ENCODE results near the gene NLGN1. TPM values are rescaled to one million over a fixed set of nuclear protein-coding genes. Genes with fewer than 3 reads are reported as not detected.

The NLGN1 gene
- total RNA-seq, 1 experiment from 2014 or later: 5.2 TPM

DNA sequence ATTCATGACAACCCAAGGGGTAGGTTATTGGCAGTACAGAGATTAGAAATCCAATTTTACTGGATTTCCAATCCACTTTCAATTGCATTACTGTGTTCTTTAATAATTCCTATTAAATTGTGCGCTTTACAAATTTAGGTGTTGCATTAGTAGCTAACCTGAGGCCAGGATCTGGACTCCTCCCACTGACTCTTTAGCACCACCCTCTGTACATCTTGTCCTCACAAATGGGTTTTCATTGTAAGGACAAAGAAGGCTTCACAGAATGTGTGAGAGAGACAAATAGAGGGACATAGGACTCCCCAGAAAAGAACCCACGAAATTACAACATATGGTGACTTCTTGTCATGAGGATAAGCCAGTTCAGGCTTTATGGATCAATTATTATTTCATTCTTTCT is 818.5 kb downstream of the NLGN1 start:
- no peak for DNase-seq
- TF ChIP-seq, protein P1, sequence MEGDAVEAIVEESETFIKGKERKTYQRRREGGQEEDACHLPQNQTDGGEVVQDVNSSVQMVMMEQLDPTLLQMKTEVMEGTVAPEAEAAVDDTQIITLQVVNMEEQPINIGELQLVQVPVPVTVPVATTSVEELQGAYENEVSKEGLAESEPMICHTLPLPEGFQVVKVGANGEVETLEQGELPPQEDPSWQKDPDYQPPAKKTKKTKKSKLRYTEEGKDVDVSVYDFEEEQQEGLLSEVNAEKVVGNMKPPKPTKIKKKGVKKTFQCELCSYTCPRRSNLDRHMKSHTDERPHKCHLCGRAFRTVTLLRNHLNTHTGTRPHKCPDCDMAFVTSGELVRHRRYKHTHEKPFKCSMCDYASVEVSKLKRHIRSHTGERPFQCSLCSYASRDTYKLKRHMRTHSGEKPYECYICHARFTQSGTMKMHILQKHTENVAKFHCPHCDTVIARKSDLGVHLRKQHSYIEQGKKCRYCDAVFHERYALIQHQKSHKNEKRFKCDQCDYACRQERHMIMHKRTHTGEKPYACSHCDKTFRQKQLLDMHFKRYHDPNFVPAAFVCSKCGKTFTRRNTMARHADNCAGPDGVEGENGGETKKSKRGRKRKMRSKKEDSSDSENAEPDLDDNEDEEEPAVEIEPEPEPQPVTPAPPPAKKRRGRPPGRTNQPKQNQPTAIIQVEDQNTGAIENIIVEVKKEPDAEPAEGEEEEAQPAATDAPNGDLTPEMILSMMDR (conservative IDR thresholded peaks at IDR 0.05): no peak
- Histone ChIP-seq H3K79me1 (ENCODE audit: insufficient read depth, low read depth, low read length, poor library complexity, severe bottlenecking) (no peaks in the 10 kb centered on the region), H2BK15ac (ENCODE audit: low read depth, low read length) (no peak overlapping the region), H3K18ac (ENCODE audit: insufficient read length, low read depth, low read length) (no peak overlapping the region), H3T11ph (ENCODE audit: low read length) (no peak overlapping the region), H2AFZ (ENCODE audit: low read length) (no peak overlapping the region), H2BK20ac (ENCODE audit: low read depth, low read length, poor library complexity, severe bottlenecking) (no peak overlapping the region), H4K20me1 (ENCODE audit: control insufficient read depth, insufficient read depth, insufficient read length) (no peaks in the 10 kb centered on the region), H2AK5ac (ENCODE audit: insufficient read length, low read length) (no peak overlapping the region), H3K14ac (ENCODE audit: insufficient read depth, low read length) (no peak overlapping the region), H3K4ac (ENCODE audit: low read depth, low read length) (no peak overlapping the region), H3K79me2 (ENCODE audit: insufficient read depth, low read length) (no peaks in the 10 kb centered on the region), H3K4me1 (ENCODE audit: insufficient read depth, low read length) (no peaks in the 10 kb centered on the region), H2BK12ac (ENCODE audit: insufficient read length, low read depth, low read length) (no peak overlapping the region), H3K9me3 (ENCODE audit: control insufficient read depth, low read depth, low read length) (no peaks in the 10 kb centered on the region), H3K56ac (ENCODE audit: insufficient read length, low read depth, low read length) (no peak overlapping the region), H3K23ac (ENCODE audit: insufficient read length, low read depth, low read length) (no peak overlapping the region), H4K5ac (ENCODE audit: insufficient read length, low read depth, low read length) (no peak overlapping the region), H3K4me2 (ENCODE audit: insufficient read depth, insufficient read length, low read length) (no peak overlapping the region), H4K8ac (replicated peaks; ENCODE audit: insufficient read length, low read depth, low read length) (no peak overlapping the region), H3K27ac (ENCODE audit: insufficient read length, low read depth, low read length) (no peak overlapping the region), H3K9ac (ENCODE audit: extremely low read depth, insufficient read length, low read length) (no peak overlapping the region), H4K91ac (ENCODE audit: insufficient read length, low read depth, low read length) (no peak overlapping the region), H3K23me2 (ENCODE audit: insufficient read length, low read depth, low read length, poor library complexity, severe bottlenecking) (no peaks in the 10 kb centered on the region), H3K27me3 (ENCODE audit: insufficient read depth, low read length) (no peaks in the 10 kb centered on the region), H2BK5ac (ENCODE audit: insufficient read length, low read length) (no peak overlapping the region), H2BK120ac (ENCODE audit: low read depth, low read length, poor library complexity, severe bottlenecking) (no peak overlapping the region)
- H3K27ac Mint-ChIP-seq: peak overlapping the region in 1 of 3 experiments; percentile 59; a peak in 2 of 7 replicates
- H3K36me3 Mint-ChIP-seq (ENCODE audit: insufficient read depth in 1 of 3, low read depth in 3 of 3): peaks cover 6 to 15% (median 8%) of the 10 kb centered on the region in 3 experiments
- no CpG with 5 or more reads among the region's 2 CpGs for WGBS (ENCODE audit: extremely low coverage, insufficient read length, low lambda C conversion rate)
- no peaks in the 10 kb centered on the region for H3K27me3 Mint-ChIP-seq (ENCODE audit: low read depth)
- H3K4me1 Mint-ChIP-seq: peaks cover 12 to 17% of the 10 kb centered on the region in 2 experiments
- H3K4me3 Mint-ChIP-seq: no peak overlapping the region
- H3K9me3 Mint-ChIP-seq: peaks cover 4 to 7% of the 10 kb centered on the region in 2 experiments; a peak in 4 of 5 replicates

Data from H9 (cell line).